ENCODE measurements around the gene KAZALD1.
A peak's percentile ranks its signal among the peaks of the same experiment; 100 is the strongest.

KAZALD1 gene

GRCh38 chr10:101047961-101048892 is 13.6 kb upstream of the KAZALD1 start:
- DNase-seq (ENCODE audit: low read depth in 2 of 2): no peak

DNA sequence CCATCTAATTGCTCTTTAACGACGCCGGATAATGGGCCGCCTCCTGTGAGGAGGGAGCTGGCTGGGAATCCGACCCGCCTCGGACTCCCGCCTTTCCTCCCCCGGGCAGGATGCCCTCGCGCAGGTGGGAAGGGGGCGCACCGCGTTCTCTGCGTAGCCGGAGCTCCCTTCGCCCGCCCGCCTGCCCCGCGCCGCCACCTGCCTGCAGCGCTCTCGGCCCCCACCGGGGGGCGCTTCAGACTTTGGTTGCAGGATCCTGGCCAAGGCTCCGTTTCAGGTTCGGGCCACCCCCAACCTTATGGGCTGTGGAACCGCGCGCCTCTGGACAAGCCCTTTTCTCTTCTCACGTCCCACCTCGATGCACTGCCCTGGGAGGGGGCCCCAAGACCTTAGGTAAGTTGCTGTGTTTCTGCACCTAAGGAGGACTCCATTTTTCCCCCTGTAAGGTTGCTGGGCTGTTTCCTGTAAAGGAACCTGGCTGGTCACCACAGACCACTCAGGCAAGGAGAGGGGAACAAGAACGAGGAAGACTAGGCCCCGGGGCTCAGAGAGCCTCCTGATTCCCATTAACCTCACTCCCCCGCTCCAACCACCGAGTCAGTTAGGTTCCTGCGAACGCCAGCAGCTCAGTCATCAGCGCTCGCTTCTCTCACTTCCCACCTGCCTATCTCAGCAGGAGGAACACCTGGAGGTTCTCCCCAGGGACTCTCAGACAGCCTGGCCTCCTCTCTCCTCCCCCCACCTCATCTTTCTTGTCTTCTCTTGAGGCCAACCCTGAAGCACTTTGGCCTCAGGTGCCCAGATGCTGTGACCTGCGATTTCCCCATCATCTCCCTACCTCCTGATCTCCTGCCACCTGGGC is 11.3 kb upstream of the KAZALD1 start:
- peak; percentile 63 to 65 for DNase-seq (ENCODE audit: low read depth in 2 of 2)

- DNase-seq (ENCODE audit: low read depth in 2 of 2): no peak
Observed at GRCh38 chr10:101052285-101052684, 9.5 kb upstream of the KAZALD1 start.

- DNase-seq (ENCODE audit: low read depth in 2 of 2): no peak
Observed at GRCh38 chr10:101053516-101053915, 8.3 kb upstream of the KAZALD1 start.

GRCh38 chr10:101054351-101054750 is 7.4 kb upstream of the KAZALD1 start:
- DNase-seq (ENCODE audit: low read depth in 2 of 2): no peak

DNA sequence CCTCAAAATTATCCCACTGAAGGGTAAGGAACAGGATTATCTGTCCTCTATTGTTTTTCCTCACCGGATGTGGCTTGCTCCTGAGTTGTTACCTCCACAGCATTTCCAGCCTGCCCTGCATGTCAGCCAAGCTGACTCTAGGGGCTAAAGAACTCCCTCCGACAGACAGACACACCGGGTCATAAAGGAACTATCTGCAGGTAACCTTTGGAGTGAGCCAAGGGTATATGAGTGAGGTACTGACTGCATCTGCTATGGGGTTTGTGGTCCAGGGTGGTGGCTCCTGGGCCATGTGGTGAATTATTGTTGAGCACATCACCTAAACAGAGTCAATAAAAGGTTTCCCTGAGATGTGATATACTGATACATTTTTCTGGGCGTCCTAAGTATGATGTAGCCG is 6.9 kb upstream of the KAZALD1 start:
- no peak for DNase-seq (ENCODE audit: low read depth in 2 of 2)

DNA sequence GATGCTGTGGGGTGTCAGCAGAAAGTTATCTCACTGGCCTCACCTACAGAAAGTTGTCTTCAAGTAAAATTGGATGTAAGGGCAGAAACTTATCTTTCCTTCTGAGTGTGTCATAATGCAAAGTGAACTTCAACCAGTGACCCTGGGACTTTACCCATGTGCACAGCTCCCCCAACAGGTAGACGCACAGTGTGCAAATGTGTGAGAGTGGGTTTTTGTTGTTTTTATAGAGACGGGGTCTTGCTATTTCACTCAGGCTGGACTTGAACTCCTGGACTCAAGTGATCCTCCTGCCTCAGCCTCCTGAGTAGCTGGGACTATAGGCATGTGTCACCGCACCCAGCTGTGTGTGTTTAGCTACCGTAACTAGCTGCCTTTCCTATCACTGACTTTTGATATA is 6.4 kb upstream of the KAZALD1 start:
- no peak for DNase-seq (ENCODE audit: low read depth in 2 of 2)

DNA sequence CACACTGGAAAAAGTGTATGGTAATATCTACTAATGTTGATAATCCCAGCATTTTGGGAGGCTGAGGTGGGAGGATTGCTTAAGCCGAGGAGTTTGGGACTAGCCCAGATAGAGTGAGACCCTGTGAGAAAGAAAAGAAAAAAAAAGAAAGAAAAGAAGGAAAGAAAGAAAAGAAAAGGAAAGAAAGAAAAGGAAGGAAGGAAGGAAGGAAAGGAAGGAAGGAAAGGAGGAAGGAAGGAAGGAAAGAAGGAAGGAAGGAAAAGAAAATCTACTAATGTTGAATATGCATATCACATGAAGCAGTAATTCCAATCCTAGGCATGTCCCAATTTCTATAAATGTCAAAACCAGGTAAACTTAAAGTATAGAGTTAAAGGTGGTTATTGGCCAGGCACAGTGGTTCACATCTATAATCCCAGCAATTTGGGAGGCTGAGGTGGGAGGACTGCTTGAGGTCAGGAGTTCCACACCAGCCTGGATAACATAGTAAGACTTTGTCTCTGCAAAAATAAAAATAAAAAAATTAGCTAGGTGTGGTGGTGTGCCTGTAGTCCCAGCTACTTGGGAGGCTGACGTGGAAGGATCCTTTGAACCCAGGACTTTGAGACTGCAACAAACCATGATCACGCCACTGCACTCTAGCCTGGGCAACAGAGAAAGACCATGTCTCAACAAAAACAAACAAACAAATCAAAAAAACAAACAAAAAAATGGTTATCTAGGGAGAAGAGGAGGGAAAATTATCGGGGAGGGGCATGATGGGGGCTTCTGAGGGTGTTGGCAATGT is 5.2 kb upstream of the KAZALD1 start:
- no peak for DNase-seq (ENCODE audit: low read depth in 2 of 2)

DNA sequence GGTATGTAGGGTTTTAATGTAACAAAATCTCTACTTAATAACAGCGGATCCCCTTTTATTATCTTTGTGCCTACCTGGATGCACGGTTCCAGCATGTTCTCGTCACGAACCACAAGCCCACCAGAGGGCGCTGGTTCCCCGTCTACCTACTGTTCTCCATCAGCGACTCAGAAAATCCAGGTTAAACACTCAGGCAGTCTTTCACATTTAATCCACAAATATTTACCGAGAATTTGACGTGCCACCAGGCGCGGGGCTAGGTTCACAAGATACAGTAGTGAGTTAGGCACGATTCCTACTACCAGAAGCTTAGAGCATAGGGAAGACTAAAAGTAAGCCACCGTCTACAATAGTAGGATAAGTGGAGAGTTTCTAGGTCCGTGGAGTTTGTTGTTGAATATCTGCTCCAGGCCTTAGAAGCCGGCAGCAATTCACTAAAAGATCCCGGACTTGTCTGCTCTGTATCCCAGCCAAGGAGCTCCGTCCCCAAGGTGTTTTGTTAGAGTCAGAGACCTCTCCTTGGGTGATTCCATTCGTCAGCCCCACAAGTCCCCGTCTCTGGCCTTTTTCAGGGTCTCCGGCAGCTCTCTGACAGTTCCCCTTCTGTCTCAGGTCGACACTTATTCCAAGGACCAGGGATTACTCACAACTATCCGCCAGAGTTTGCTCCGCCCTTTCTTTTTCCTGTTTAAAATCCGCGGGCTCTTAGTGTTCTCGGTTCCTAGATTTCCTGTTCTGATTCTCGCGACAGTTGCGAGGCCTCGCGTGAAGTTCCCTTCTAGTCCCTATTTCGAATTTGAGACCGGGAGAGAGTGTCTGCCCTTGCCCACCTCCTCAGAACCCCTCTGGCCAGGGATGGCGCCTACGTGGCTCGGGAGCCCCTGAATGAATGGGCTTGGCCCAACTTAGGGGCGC is 1.5 kb upstream of the KAZALD1 start:
- peak; percentile 71 to 73 for DNase-seq (ENCODE audit: low read depth in 2 of 2)

GRCh38 chr10:101060951-101061623 is 702 bp upstream of the KAZALD1 start:
- DNase-seq (ENCODE audit: low read depth in 2 of 2): peak; percentile 85 to 89

DNA sequence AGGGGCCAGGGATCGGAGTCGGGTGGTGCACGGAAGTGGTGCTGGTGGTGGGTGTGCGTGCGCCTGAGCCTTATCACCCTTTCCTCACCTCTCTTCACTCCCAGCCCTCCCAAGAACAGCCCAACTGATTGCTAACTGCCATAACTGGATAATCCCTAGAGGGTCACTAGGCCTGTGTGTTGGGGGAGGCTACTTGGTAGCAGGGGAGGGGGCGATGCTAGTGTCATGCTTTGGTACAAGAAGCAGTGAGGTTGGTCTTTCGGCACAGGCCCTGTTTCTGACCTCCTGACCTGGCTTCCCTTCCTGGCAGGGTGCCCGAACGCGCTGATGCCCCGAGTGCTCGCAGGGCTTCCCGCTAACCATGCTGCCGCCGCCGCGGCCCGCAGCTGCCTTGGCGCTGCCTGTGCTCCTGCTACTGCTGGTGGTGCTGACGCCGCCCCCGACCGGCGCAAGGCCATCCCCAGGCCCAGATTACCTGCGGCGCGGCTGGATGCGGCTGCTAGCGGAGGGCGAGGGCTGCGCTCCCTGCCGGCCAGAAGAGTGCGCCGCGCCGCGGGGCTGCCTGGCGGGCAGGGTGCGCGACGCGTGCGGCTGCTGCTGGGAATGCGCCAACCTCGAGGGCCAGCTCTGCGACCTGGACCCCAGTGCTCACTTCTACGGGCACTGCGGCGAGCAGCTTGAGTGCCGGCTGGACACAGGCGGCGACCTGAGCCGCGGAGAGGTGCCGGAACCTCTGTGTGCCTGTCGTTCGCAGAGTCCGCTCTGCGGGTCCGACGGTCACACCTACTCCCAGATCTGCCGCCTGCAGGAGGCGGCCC is 652 bp downstream of the KAZALD1 start:
- DNase-seq (ENCODE audit: low read depth in 2 of 2): peak; percentile 32 to 41

DNA sequence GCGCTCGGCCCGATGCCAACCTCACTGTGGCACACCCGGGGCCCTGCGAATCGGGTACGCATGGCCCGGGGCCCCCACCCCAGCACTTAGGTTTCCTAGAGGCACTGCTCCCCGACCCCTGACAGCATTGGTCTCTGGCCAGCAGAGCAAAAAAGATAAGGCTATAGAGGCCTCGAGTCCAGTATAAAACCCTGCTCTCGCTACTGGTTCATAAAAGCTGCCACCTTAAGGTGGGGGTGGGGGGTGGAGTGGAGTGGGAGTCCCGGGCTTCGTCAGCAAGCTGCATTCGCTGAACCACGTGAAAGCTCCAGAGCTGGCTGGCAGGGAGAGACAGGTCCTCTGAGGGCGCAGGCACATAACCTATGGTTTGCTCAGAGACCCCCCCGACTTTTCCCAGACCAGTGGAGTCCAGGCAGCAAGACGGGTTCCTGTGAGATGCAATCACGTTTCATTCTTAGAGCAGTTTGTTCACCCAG is 1.3 kb downstream of the KAZALD1 start:
- DNase-seq (ENCODE audit: low read depth in 2 of 2): no peak

- no peak for DNase-seq (ENCODE audit: low read depth in 2 of 2)
Observed at GRCh38 chr10:101063548-101064414, 2.0 kb downstream of the KAZALD1 start.

- no peak for DNase-seq (ENCODE audit: low read depth in 2 of 2)
Observed at GRCh38 chr10:101064415-101065030, 2.7 kb downstream of the KAZALD1 start.

DNA sequence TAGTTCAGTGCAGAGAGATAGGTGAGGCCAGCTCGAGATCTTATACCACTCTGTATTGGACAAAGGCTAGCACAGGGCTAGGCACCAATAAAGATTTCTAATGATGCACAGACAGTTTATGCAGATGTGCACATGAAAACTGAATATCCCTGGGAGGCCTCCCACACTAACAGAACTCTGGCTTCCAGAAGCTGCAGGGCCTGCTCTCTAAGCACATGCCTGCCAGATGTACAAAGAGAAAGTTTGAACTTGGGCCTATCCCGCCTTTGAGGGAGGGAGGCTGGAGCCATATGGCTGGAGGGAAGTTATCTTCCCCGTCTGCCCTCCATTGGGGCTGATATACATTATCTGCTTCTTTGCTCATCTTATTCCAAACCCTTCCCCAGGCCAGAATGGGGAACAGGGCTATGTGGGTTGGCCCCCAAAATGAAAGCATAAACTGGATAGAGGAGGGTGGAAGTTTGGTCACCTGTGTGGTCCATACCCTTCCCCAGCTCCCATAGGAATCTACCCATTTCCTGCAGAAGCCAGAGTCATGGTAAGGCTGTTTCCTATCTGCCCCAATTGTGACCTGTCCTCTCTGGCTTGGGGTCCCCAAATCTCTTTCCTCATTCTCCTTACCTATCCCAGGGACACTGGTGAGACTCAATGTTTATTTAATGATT is 3.8 kb downstream of the KAZALD1 start:
- no peak for DNase-seq (ENCODE audit: low read depth in 2 of 2)

DNA sequence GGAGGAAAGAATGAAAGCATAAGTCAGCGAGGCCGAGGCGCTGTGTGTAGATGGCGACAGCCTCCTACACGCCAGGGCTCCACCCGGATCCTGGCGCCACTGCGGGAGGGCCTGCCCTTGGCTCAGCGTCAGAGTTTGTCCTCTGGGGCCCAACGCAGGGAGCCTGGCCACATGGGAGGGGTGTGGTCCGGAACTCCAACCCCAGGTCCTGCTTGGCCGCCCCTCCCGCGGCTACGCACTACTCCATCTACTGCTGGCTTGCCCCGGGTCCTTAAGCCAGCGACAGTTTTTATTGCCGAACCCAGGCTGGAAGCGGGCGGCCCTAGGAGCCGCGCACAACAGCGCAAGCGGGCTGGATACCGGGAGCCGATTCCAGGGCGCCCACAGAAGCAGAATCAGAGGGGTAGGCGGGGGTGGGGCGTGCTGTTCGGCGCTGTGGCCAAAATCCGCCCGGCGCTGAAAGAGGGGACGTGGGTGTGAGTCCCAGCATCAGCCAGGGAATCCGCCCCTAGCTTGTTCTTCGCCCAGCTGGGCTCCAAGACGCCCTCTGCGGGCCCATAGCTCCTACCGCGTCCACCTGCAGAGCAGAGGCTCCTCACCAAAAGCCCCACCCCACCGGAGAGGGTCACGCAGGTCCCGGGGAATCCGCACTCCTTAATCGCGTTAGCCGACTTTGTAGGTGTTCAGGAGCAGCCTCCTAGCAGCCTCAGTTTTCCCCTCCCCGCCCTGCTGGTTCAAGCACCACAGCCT is 4.5 kb downstream of the KAZALD1 start:
- DNase-seq (ENCODE audit: low read depth in 2 of 2): peak in 1 of 2 donors; percentile 19

Measured in stimulated activated CD8-positive, alpha-beta memory T cell treated with anti-CD3 and anti-CD28 coated beads, Interleukin-15, amount 100 ng/mL, for 48 hours (primary cell).